GM19193 (cell line): ENCODE results near the gene ZNF20.

Experiments
- POLR2A ChIP-seq: IDR thresholded peaks from 4 replicates; pipeline ENCODE4 v1.6.1; 2011; ENCODE audit not compliant: insufficient read depth, insufficient read length; ENCODE audit errors: extremely low read depth

Gene ZNF20

GRCh38 chr19:12090807-12091206 lies 49.3 kb downstream of the ZNF20 start:
- TF ChIP-seq POLR2A = no peak

- TF ChIP-seq POLR2A = no peak
Observed at GRCh38 chr19:12085074-12085818, 54.9 kb downstream of the ZNF20 start.
